HCT116 (cell line): ENCODE measurements around the gene CASZ1. TPM values are rescaled to one million over a fixed set of nuclear protein-coding genes. Genes with fewer than 3 reads are reported as not detected.

Source experiments
- ATAC-seq: fragments of 200-7000 bp; cut with Tn5 transposase; 2 replicates; pipeline ENCODE4 v1.9.1; 2020; ENCODE audit warnings: mild to moderate bottlenecking, moderate library complexity
- BruUV-seq: library from RNA; stranded (reverse); fragments of 400-500 nt; replicated peaks from 2 replicates; lab custom pipeline; 2021; lab: Mats Ljungman, UMichigan
- CTCF ChIA-PET: fragments of 300-600 bp; sonication (Branson Sonifier 250); formaldehyde crosslinking; loops from one replicate; lab custom pipeline; 2021; ENCODE audit warnings: antibody characterized with exemption; lab: Charles Lee
- POLR2A ChIA-PET: fragments of 300-600, 350-600 bp; sonication (Branson Sonifier 250); formaldehyde crosslinking; loops from one replicate; lab custom pipeline; 2021; ENCODE audit warnings: antibody characterized with exemption; lab: Charles Lee
- RAD21 ChIA-PET, 2 experiments: fragments of 300-600 bp; sonication (Branson Sonifier 250); formaldehyde crosslinking; loops; one replicate each; lab custom pipeline; 2023; ENCODE audit warnings: low total read pairs in 2 of 2; ENCODE audit not compliant: uncharacterized antibody in 2 of 2, unreplicated experiment in 2 of 2, low non-redundant PET in 1 of 2; lab: Charles Lee
- DNase-seq: peaks from one replicate; pipeline ENCODE4 v3.0.0-alpha.2; 2010; ENCODE audit warnings: low read depth, low spot score
- H2AFZ ChIP-seq: fragments of 200-600 bp; shearing (Covaris generic), sonication (generic); 2 replicates; pipeline ENCODE4 v1.6.1; 2017; ENCODE audit warnings: low read depth, mixed run types, mixed read lengths, antibody characterized with exemption, low read length; ENCODE audit not compliant: poor library complexity, severe bottlenecking
- H3K27ac ChIP-seq: 2 replicates; pipeline ENCODE4 v1.5.1; 2012; ENCODE audit warnings: low read depth, low read length
- H3K27me3 ChIP-seq: fragments of 200-600 bp; sonication (generic); 2 replicates; pipeline ENCODE4 v1.6.1; 2016; ENCODE audit warnings: mixed run types, low read length, mixed read lengths; ENCODE audit not compliant: insufficient read depth
- H3K36me3 ChIP-seq, 2 experiments: fragments of 200-500 bp in 1 of 2; fragments of 200-600 bp in 1 of 2; sonication (Bioruptor generic) in 1 of 2; sonication (generic) in 1 of 2; 2 replicates each; pipeline versions ENCODE4 v1.5.1 to v1.6.1; 2014 to 2016; ENCODE audit warnings: low read length in 2 of 2, inconsistent platforms in 1 of 2, mixed read lengths in 1 of 2, mixed run types in 1 of 2; ENCODE audit not compliant: insufficient read depth in 2 of 2, control insufficient read depth in 1 of 2
- H3K4me1 ChIP-seq, 2 experiments: fragments of 200-600 bp in 1 of 2; sonication (generic) in 1 of 2; 2 replicates each; pipeline versions ENCODE4 v1.5.1 to v1.6.1; 2012 to 2017; ENCODE audit warnings: low read length in 2 of 2, inconsistent platforms in 1 of 2, mild to moderate bottlenecking in 1 of 2, mixed read lengths in 1 of 2, mixed run types in 1 of 2, moderate library complexity in 1 of 2; ENCODE audit not compliant: insufficient read depth in 2 of 2, control insufficient read depth in 1 of 2
- H3K4me2 ChIP-seq: fragments of 200-600 bp; sonication (generic); 2 replicates; pipeline ENCODE4 v1.6.1; 2017; ENCODE audit warnings: mixed run types, low read length, mixed read lengths
- H3K4me3 ChIP-seq, 2 experiments: fragments of 200-600 bp in 1 of 2; sonication (generic) in 1 of 2; replicated peaks in 1 of 2; 2 replicates each; pipeline ENCODE4 v1.5.1; 2011 to 2016; ENCODE audit warnings: low read length in 2 of 2, control low read depth in 1 of 2, low read depth in 1 of 2, mild to moderate bottlenecking in 1 of 2, mixed read lengths in 1 of 2, mixed run types in 1 of 2
- H3K79me2 ChIP-seq: fragments of 200-600 bp; sonication (generic); 2 replicates; pipeline ENCODE4 v1.6.1; 2017; ENCODE audit warnings: mild to moderate bottlenecking, mixed run types, low read length, moderate library complexity, mixed read lengths; ENCODE audit not compliant: insufficient read depth
- H3K9ac ChIP-seq: fragments of 200-600 bp; sonication (generic); 2 replicates; pipeline ENCODE4 v1.6.1; 2016; ENCODE audit warnings: low read length, mixed read lengths
- H3K9me2 ChIP-seq: fragments of 200-600 bp; sonication (generic), shearing (Covaris generic); 2 replicates; pipeline ENCODE4 v1.6.1; 2017; ENCODE audit warnings: mixed run types, mild to moderate bottlenecking, moderate library complexity; ENCODE audit not compliant: insufficient read depth
- H3K9me3 ChIP-seq, 2 experiments: fragments of 200-500 bp in 1 of 2; fragments of 200-600 bp in 1 of 2; sonication (Bioruptor generic) in 1 of 2; sonication (generic) in 1 of 2; 2 replicates each; pipeline ENCODE4 v1.6.1; 2014 to 2017; ENCODE audit warnings: low read length in 2 of 2, mixed read lengths in 2 of 2, inconsistent platforms in 1 of 2, low read depth in 1 of 2, mild to moderate bottlenecking in 1 of 2, mixed run types in 1 of 2, moderate library complexity in 1 of 2; ENCODE audit not compliant: control insufficient read depth in 1 of 2, insufficient read depth in 1 of 2
- H4K20me1 ChIP-seq: fragments of 200-600 bp; sonication (generic), shearing (Covaris generic); 2 replicates; pipeline ENCODE4 v1.6.1; 2017; ENCODE audit warnings: mixed run types, mild to moderate bottlenecking, moderate library complexity; ENCODE audit not compliant: insufficient read depth
- ATF3 ChIP-seq: IDR thresholded peaks from 2 replicates; pipeline ENCODE4 v1.6.1; 2012
- CEBPB ChIP-seq: IDR thresholded peaks from 2 replicates; pipeline ENCODE4 v1.6.1; 2012; ENCODE audit warnings: low read depth
- CTCF ChIP-seq, 3 experiments: fragments of 200-600 bp in 1 of 3; sonication (generic) in 1 of 3; IDR thresholded peaks in 2 of 3; conservative IDR thresholded peaks in 1 of 3; 2 replicates each; pipeline ENCODE4 v1.5.1; 2012 to 2017; ENCODE audit warnings: low read depth in 2 of 3, low read length in 2 of 3, antibody characterized with exemption in 1 of 3, borderline replicate concordance in 1 of 3, control low read depth in 1 of 3, mild to moderate bottlenecking in 1 of 3, mixed read lengths in 1 of 3, mixed run types in 1 of 3, moderate library complexity in 1 of 3; ENCODE audit not compliant: insufficient read depth in 1 of 3
- EZH2 ChIP-seq: fragments of 200-600 bp; sonication (generic); IDR thresholded peaks from 2 replicates; pipeline ENCODE4 v1.6.1; 2017; ENCODE audit warnings: antibody characterized with exemption, mixed run types
- FOSL1 ChIP-seq: IDR thresholded peaks from 2 replicates; pipeline ENCODE4 v1.6.1; 2012; ENCODE audit warnings: low read depth
- RAD21 ChIP-seq: IDR thresholded peaks from 2 replicates; pipeline ENCODE4 v1.6.1; 2012; ENCODE audit warnings: low read depth, mild to moderate bottlenecking
- SIN3A ChIP-seq: IDR thresholded peaks from 2 replicates; pipeline ENCODE4 v1.6.1; 2012; ENCODE audit warnings: low read depth
- SP1 ChIP-seq: IDR thresholded peaks from 2 replicates; pipeline ENCODE4 v1.6.1; 2012; ENCODE audit warnings: low read depth
- SRF ChIP-seq: IDR thresholded peaks from 2 replicates; pipeline ENCODE4 v1.6.1; 2012; ENCODE audit warnings: low read depth
- ZBTB33 ChIP-seq: IDR thresholded peaks from 2 replicates; pipeline ENCODE4 v1.6.1; 2011; ENCODE audit warnings: mild to moderate bottlenecking, low read length, moderate library complexity; ENCODE audit not compliant: insufficient replicate concordance; ENCODE audit errors: extremely low read depth
- ZFX ChIP-seq: fragments of 450-650 bp; IDR thresholded peaks from 2 replicates; pipeline ENCODE4 v1.6.1; 2017
- ZNF274 ChIP-seq: fragments of 200-500 bp; sonication (Bioruptor generic); IDR thresholded peaks from 2 replicates; pipeline ENCODE4 v1.6.1; 2014; ENCODE audit warnings: mild to moderate bottlenecking, low read depth, low read length, inconsistent platforms
- intact Hi-C: fragments of 100-400 bp; cut with micrococcal nuclease; formaldehyde crosslinking; loops from 2 replicates; pipeline ENCODE4 v1.10.0; 2022
- total RNA-seq: library from RNA; stranded (reverse); gene quantifications from one replicate; pipeline ENCODE4 v1.2.1, GENCODE V29; 2021; ENCODE audit not compliant: unreplicated experiment

The CASZ1 gene
- total RNA-seq, 1 experiment from 2014 or later: 7.7 TPM

- ATAC-seq (peak; percentile 25), DNase-seq (no peak)
- no peaks in the 10 kb centered on the region for H3K4me1 ChIP-seq
- no peaks in the 10 kb centered on the region for H3K79me2 ChIP-seq
- H3K36me3 ChIP-seq: no peaks in the 10 kb centered on the region
- RAD21 ChIA-PET: no interaction called here
- no peaks in the 10 kb centered on the region for H3K27me3 ChIP-seq
- H3K4me3 ChIP-seq: no peak overlapping the region
- H3K27ac ChIP-seq: no peak overlapping the region
- intact Hi-C loops: loop anchor here (5.0 kb wide), 1 partner anchor 196 kb away; no protein-coding TSS in a partner anchor
- H3K9ac ChIP-seq: no peak overlapping the region
- POLR2A ChIA-PET: no interaction called here
- no peak overlapping the region for H2AFZ ChIP-seq
- no peak overlapping the region for H3K4me2 ChIP-seq
- no peaks in the 10 kb centered on the region for H3K9me3 ChIP-seq
- TF ChIP-seq SRF: no peak
- no peaks in the 10 kb centered on the region for H3K9me2 ChIP-seq
- no TSS peak for BruUV-seq
- CTCF ChIA-PET: no interaction called here
- H4K20me1 ChIP-seq: no peaks in the 10 kb centered on the region
Observed at GRCh38 chr1:10671622-10672342, 124.7 kb downstream of the CASZ1 start.

GRCh38 chr1:10671090-10671489 lies 125.4 kb downstream of the CASZ1 start:
- Histone ChIP-seq H3K9ac (no peak overlapping the region), H3K79me2 (no peaks in the 10 kb centered on the region), H4K20me1 (no peaks in the 10 kb centered on the region), H2AFZ (no peak overlapping the region), H3K9me3 (no peaks in the 10 kb centered on the region), H3K9me2 (no peaks in the 10 kb centered on the region), H3K36me3 (no peaks in the 10 kb centered on the region), H3K4me2 (no peak overlapping the region), H3K4me3 (no peak overlapping the region), H3K4me1 (no peaks in the 10 kb centered on the region), H3K27ac (no peak overlapping the region), H3K27me3 (no peaks in the 10 kb centered on the region)
- no peak for ATAC-seq
- no TSS peak for BruUV-seq
- ChIA-PET POLR2A (no interaction called here), CTCF (no interaction called here), RAD21 (no interaction called here)
- intact Hi-C loops: loop anchor here (5.0 kb wide), 1 partner anchor 196 kb away; no protein-coding TSS in a partner anchor
- DNase-seq: no peak
- TF ChIP-seq SIN3A: no peak
- TF ChIP-seq ATF3: no peak
- TF ChIP-seq CTCF (IDR thresholded peaks at IDR 0.05 in 2 of 3, conservative IDR thresholded peaks at IDR 0.05 in 1 of 3; ENCODE audit: borderline replicate concordance in 1 of 3, insufficient read depth in 1 of 3, low read depth in 2 of 3, low read length in 2 of 3): no peak
- TF ChIP-seq RAD21: no peak
- no peak for TF ChIP-seq FOSL1
- TF ChIP-seq CEBPB: no peak
- TF ChIP-seq EZH2: no peak
- no peak for TF ChIP-seq ZFX
- no peak for TF ChIP-seq ZNF274
- TF ChIP-seq SP1: no peak
- no peak for TF ChIP-seq ZBTB33
